GM12878 (cell line): Measurements from ENCODE around the gene RPS6KA3. TPM values are rescaled to one million over a fixed set of nuclear protein-coding genes. Genes with fewer than 3 reads are reported as not detected.
A peak's percentile ranks its signal among the peaks of the same experiment; 100 is the strongest.

Experiments
- ATAC-seq: fragments of 200-7000 bp; cut with Tn5 transposase; 3 replicates; pipeline ENCODE4 v1.9.1; 2020; ENCODE audit warnings: mild to moderate bottlenecking, moderate library complexity
- BruUV-seq: library from RNA; stranded (reverse); fragments of 400-500 nt; replicated peaks from 2 replicates; lab custom pipeline; 2021; lab: Mats Ljungman, UMichigan
- CTCF ChIA-PET: fragments of 300-600 bp; sonication (Branson Sonifier 250); formaldehyde crosslinking; extraction: SDS; loops from one replicate; lab custom pipeline; 2021; ENCODE audit warnings: inconsistent platforms; lab: Yijun Ruan, JAX
- POLR2A ChIA-PET: fragments of 350-600 bp; formaldehyde crosslinking; extraction: SDS; loops from one replicate; lab custom pipeline; 2021; ENCODE audit warnings: inconsistent platforms; lab: Charles Lee
- RAD21 ChIA-PET: fragments of 300-600 bp; sonication (Branson Sonifier 250); formaldehyde crosslinking; loops from one replicate; lab custom pipeline; 2023; ENCODE audit warnings: antibody characterized with exemption; ENCODE audit not compliant: unreplicated experiment; lab: Charles Lee
- SMC1A ChIA-PET: fragments of 300-600 bp; sonication (Branson Sonifier 250); formaldehyde crosslinking; loops from one replicate; lab custom pipeline; 2023; ENCODE audit not compliant: unreplicated experiment, uncharacterized antibody; lab: Charles Lee
- DNase-seq: peaks from one replicate; pipeline ENCODE4 v3.0.0-alpha.2; 2011; ENCODE audit warnings: low read depth, low spot score
- FAIRE-seq: peaks from 3 replicates; lab custom pipeline; 2011; peaks lifted over from hg19 to GRCh38; lab: Jason Lieb, UNC
- H2AFZ ChIP-seq: 2 replicates; pipeline ENCODE4 v1.6.0; 2011; ENCODE audit warnings: low read depth, low read length, control low read depth; ENCODE audit not compliant: control insufficient read depth
- H3K27ac ChIP-seq: 2 replicates; pipeline ENCODE4 v1.5.1; 2011; ENCODE audit warnings: control low read depth; ENCODE audit not compliant: control insufficient read depth, insufficient read depth
- H3K27me3 ChIP-seq, 2 experiments: replicated peaks in 1 of 2; 2 replicates each; pipeline versions ENCODE4 v1.6.0 to v1.6.1; 2011; ENCODE audit warnings: low read length in 1 of 2; ENCODE audit not compliant: control insufficient read depth in 2 of 2, insufficient read depth in 2 of 2
- H3K36me3 ChIP-seq, 2 experiments: 2 replicates each; pipeline ENCODE4 v1.5.1; 2011; ENCODE audit warnings: low read length in 1 of 2; ENCODE audit not compliant: control insufficient read depth in 2 of 2, insufficient read depth in 2 of 2
- H3K4me1 ChIP-seq: 2 replicates; pipeline ENCODE4 v1.6.1; 2011; ENCODE audit warnings: mild to moderate bottlenecking, low read length, moderate library complexity, mixed read lengths; ENCODE audit not compliant: control insufficient read depth, insufficient read depth
- H3K4me2 ChIP-seq: 2 replicates; pipeline ENCODE4 v1.6.0; 2011; ENCODE audit warnings: control low read depth; ENCODE audit not compliant: control insufficient read depth, insufficient read depth
- H3K4me3 ChIP-seq: fragments of 200-600 bp; sonication (generic); 2 replicates; pipeline ENCODE4 v1.5.1; 2016
- H3K79me2 ChIP-seq: 2 replicates; pipeline ENCODE4 v1.6.0; 2011; ENCODE audit warnings: low read length; ENCODE audit not compliant: control insufficient read depth, insufficient read depth
- H3K9ac ChIP-seq: 2 replicates; pipeline ENCODE4 v1.8.0; 2011; ENCODE audit warnings: low read length, control low read depth, mixed read lengths; ENCODE audit not compliant: control insufficient read depth, insufficient read depth
- H3K9me3 ChIP-seq: replicated peaks from 3 replicates; pipeline ENCODE4 v1.5.1; 2011; ENCODE audit warnings: mild to moderate bottlenecking, low read length; ENCODE audit not compliant: control insufficient read depth, insufficient read depth
- H4K20me1 ChIP-seq: 2 replicates; pipeline ENCODE4 v1.6.0; 2011; ENCODE audit not compliant: control insufficient read depth, insufficient read depth
- ATF7 ChIP-seq: fragments of 450-650 bp; IDR thresholded peaks from 2 replicates; pipeline ENCODE4 v1.6.1; 2016; ENCODE audit warnings: low read depth, mild to moderate bottlenecking
- CBX3 ChIP-seq: fragments of 200-600 bp; sonication (generic); IDR thresholded peaks from 2 replicates; pipeline ENCODE4 v1.6.1; 2016; ENCODE audit warnings: low read depth, borderline replicate concordance
- RAD51 ChIP-seq: fragments of 450-650 bp; IDR thresholded peaks from 2 replicates; pipeline ENCODE4 v1.6.1; 2016; ENCODE audit warnings: moderate library complexity, mild to moderate bottlenecking, inconsistent platforms
- RUNX3 ChIP-seq: IDR thresholded peaks from 2 replicates; pipeline ENCODE4 v1.6.1; 2012; ENCODE audit warnings: low read length, inconsistent platforms
- WGBS: methylation state at CpG from one replicate; pipeline ENCODE4 v1.1.6; 2016; ENCODE audit warnings: low lambda C conversion rate; ENCODE audit not compliant: insufficient replicate concordance, insufficient coverage; ENCODE audit errors: missing lambda C conversion rate; 5-methylcytosine and 5-hydroxymethylcytosine counted together
- in situ Hi-C: fragments of 300-500 bp; cut with MboI; formaldehyde crosslinking; loops from 9 replicates; pipeline ENCODE4 v1.14.3; 2018; ENCODE audit warnings: mixed read lengths
- intact Hi-C: fragments of 100-400 bp; cut with micrococcal nuclease; formaldehyde crosslinking; loops from one replicate; pipeline ENCODE4 v1.14.2; 2022; ENCODE audit not compliant: unreplicated experiment
- polyA plus RNA-seq, 11 experiments: library from polyadenylated mRNA; depleted of rRNA in 4 of 11; unstranded in 6 of 11; stranded (reverse) in 5 of 11; fragments of >200 nt; fragmentation: Nextera tagmentation in 4 of 11; fragmentation: Illumina TruSeq in 1 of 11; extraction: Ambion mirVana in 4 of 11; extraction: Trizol in 1 of 11; gene quantifications; 1 replicate in 1 of 11; 2 replicates in 10 of 11; pipeline versions ENCODE4 v1.2.1 to v1.2.3, GENCODE V29; 2011 to 2016; ENCODE audit warnings: inconsistent platforms in 2 of 11, missing spikeins in 2 of 11, low read depth in 1 of 11
- total RNA-seq, 4 experiments: library from RNA; depleted of rRNA in 3 of 4; stranded (reverse); fragments of >200 nt in 3 of 4; fragmentation: Illumina TruSeq in 1 of 4; extraction: Trizol in 1 of 4; gene quantifications; 2 replicates each; pipeline versions ENCODE4 v1.2.1 to v1.2.3, GENCODE V29; 2013 to 2021
- TF ChIP-seq, protein P1 (sequence below): fragments of 450-650 bp; IDR thresholded peaks from 2 replicates; pipeline ENCODE4 v1.6.1; 2016; ENCODE audit warnings: mild to moderate bottlenecking

The RPS6KA3 gene
- total and polyA plus RNA-seq, 10 of the 15 experiments (the other 5 are each of a cell fraction or from before 2014, with no cell fraction given) = 2.8 to 35.6 (median 15.8) TPM

DNA sequence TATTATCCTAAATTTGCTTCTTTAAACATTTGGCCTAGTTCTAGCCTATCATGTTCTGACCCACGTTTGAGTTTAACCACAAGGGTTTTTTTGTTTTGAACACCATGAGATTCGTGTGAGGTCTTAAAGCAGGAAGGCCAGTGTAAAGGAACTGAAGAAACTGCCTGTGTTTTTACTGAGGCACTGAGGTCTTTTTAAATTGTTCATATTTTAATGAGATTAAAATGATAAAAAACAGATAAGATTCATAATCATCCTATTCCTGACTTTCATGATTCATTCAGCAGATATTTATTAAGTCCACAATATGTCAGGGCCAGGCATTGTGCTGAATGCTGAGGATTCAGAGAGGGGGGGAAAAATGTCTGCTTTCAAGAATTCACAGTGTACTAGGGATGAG lies 3.2 kb downstream of the RPS6KA3 start:
- Histone ChIP-seq H3K9me3 (no peaks in the 10 kb centered on the region; the same call in 1 of the 3 replicates), H2AFZ (no peak overlapping the region), H3K79me2 (peaks cover 59% of the 10 kb centered on the region), H3K4me2 (peak overlapping the region; percentile 64), H3K36me3 (no peaks in the 10 kb centered on the region), H4K20me1 (no peaks in the 10 kb centered on the region), H3K27ac (peak overlapping the region; percentile 67), H3K27me3 (peaks cover 2 to 4% of the 10 kb centered on the region in 2 experiments; a peak in 1 of 4 replicates), H3K9ac (peak overlapping the region; percentile 35; the same call in 1 of the 2 replicates), H3K4me1 (no peaks in the 10 kb centered on the region), H3K4me3 (peak overlapping the region; percentile 70; the same call in 1 of the 2 replicates)
- peak; percentile 27 for ATAC-seq
- ChIA-PET POLR2A (no interaction called here), CTCF (interaction anchor here (1.0 kb wide), 1 partner anchor 264 kb away, joined by 3 read pairs; no protein-coding TSS in a partner anchor), SMC1A (interaction anchor here (0.9 kb wide), 1 partner anchor 10 kb away, joined by 3 read pairs; no protein-coding TSS in a partner anchor), RAD21 (no interaction called here)
- 0% methylated on average over 2 of the region's 2 CpGs for WGBS
- no peak for FAIRE-seq
- intact Hi-C loops = no loop called here
- BruUV-seq = no TSS peak
- in situ Hi-C loops = no loop called here
- no peak for DNase-seq
- TF ChIP-seq RUNX3 (peak; percentile 65), ATF7 (0 out of 2 replicates have a peak, but pooled peaks have one; percentile 24), CBX3 (no peak)

DNA sequence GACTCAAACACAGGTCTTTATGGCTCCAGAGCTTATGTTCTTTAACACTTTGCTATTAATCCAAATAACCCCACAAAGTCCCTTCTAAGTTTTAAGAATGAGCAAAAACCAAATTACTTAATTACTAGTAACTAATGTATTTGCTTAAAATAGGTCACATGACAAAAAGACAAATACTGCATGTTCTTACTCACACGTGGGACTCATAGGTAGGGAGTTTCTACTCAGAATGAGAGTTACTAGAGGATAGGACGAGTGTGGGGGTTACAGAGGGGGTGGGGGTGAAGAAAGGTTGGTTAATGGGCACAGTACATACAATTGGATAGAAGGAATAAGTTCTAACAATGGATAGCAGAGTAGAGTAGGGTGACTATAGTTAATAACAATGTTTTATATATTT lies 5.8 kb downstream of the RPS6KA3 start:
- no TSS peak for BruUV-seq
- Histone ChIP-seq H3K27ac (no peak overlapping the region), H3K9ac (no peak overlapping the region), H3K79me2 (peaks cover 56% of the 10 kb centered on the region), H3K36me3 (no peaks in the 10 kb centered on the region), H3K9me3 (no peaks in the 10 kb centered on the region), H4K20me1 (no peaks in the 10 kb centered on the region), H3K4me1 (no peaks in the 10 kb centered on the region), H3K4me3 (no peak overlapping the region), H2AFZ (no peak overlapping the region), H3K27me3 (no peaks in the 10 kb centered on the region), H3K4me2 (no peak overlapping the region; the same call in 1 of the 2 replicates)
- DNase-seq (no peak), FAIRE-seq (no peak), ATAC-seq (peak; percentile 29; the same call in 2 of the 3 replicates)
- ChIA-PET RAD21 (no interaction called here), SMC1A (no interaction called here), CTCF (no interaction called here), POLR2A (no interaction called here)
- WGBS = 4% methylated on average over 2 of the region's 2 CpGs
- intact Hi-C loops (no loop called here), in situ Hi-C loops (no loop called here)
- TF ChIP-seq, protein P1, sequence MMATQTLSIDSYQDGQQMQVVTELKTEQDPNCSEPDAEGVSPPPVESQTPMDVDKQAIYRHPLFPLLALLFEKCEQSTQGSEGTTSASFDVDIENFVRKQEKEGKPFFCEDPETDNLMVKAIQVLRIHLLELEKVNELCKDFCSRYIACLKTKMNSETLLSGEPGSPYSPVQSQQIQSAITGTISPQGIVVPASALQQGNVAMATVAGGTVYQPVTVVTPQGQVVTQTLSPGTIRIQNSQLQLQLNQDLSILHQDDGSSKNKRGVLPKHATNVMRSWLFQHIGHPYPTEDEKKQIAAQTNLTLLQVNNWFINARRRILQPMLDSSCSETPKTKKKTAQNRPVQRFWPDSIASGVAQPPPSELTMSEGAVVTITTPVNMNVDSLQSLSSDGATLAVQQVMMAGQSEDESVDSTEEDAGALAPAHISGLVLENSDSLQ = no peak
- TF ChIP-seq RAD51 = peak; percentile 76
